Cardiac fibroblast (primary cell): ENCODE measurements around the gene PTMA.

ENCODE experiments used
- DNase-seq, 2 donors: peaks; one replicate each; pipeline versions ENCODE4 v3.0.0 to v3.0.0-alpha.2; 2010; ENCODE audit warnings: low read depth in 2 of 2
- H3K4me3 ChIP-seq, 2 donors: replicated peaks in 1 of 2; 1 replicate in 1 of 2; 2 replicates in 1 of 2; pipeline ENCODE4 v1.5.1; 2011; ENCODE audit warnings: low read depth in 2 of 2, low read length in 2 of 2, mild to moderate bottlenecking in 2 of 2, moderate library complexity in 1 of 2
- TF ChIP-seq, protein P1 (sequence below): IDR thresholded peaks from one replicate; pipeline ENCODE4 v1.5.1; 2011; ENCODE audit warnings: low read depth, mild to moderate bottlenecking, low read length, inconsistent platforms

The PTMA gene

DNA sequence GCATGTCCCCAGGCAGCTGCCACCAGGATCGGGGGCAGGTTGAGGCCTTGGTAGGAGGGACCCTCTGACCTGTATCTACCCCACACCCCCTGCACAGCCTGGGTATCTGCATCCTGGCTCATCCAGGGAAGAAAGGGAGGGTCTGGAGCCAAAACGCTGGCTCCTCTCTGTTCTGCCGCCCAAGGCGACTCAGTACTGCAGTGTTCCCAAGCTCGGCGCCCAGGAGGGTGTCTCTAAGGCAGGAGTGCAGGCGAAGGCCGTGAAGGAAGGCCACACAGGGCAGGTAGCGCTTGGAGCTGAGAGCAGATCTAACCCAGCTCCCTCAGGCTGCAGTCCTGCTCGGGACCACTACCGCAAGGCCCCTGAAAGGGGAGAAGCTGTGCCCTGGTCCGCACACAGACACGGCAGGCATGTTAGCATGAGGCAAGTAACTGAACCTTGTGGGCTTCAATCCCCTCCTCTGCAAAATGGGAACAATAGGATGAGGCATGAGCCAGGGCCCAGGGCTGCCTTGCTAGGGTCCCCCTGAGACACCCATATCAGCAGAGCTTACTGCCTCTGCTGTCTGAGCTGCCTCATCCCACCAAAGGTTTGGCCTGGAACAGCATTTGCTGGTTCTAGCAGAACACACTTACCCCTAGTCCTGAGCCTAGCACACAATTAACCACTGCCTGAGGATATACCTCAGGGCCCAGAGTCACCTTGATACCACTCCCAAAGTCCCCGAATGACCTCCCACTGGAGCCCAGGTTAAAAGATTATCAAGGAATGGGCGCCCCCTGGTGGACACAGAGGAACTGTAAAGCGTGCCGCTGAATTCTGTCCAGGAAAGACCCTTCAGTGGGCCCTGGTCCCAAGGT lies 6.5 kb downstream of the PTMA start:
- TF ChIP-seq, protein P1, sequence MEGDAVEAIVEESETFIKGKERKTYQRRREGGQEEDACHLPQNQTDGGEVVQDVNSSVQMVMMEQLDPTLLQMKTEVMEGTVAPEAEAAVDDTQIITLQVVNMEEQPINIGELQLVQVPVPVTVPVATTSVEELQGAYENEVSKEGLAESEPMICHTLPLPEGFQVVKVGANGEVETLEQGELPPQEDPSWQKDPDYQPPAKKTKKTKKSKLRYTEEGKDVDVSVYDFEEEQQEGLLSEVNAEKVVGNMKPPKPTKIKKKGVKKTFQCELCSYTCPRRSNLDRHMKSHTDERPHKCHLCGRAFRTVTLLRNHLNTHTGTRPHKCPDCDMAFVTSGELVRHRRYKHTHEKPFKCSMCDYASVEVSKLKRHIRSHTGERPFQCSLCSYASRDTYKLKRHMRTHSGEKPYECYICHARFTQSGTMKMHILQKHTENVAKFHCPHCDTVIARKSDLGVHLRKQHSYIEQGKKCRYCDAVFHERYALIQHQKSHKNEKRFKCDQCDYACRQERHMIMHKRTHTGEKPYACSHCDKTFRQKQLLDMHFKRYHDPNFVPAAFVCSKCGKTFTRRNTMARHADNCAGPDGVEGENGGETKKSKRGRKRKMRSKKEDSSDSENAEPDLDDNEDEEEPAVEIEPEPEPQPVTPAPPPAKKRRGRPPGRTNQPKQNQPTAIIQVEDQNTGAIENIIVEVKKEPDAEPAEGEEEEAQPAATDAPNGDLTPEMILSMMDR, result peak; percentile 62
- H3K4me3 ChIP-seq, result no peak overlapping the region
- peak; percentile 48 to 61 for DNase-seq

DNA sequence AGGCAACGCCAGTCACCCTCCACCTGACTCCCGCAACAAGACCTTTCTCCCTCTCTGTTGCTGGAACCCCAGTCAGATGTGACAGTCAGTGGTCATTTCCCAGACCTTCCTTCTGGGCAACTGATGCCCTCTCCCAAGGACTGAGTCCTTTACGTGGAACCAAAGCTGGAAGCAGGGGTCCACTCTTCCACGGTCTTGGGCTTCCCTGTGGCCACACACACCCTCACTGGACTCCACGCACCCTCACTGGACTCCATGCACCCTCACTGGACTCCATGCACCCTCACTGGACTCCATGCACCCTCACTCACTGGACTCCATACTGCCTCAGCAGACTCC lies 7.1 kb downstream of the PTMA start:
- H3K4me3 ChIP-seq, result no peak overlapping the region
- TF ChIP-seq, protein P1, result no peak
- DNase-seq, result no peak

DNA sequence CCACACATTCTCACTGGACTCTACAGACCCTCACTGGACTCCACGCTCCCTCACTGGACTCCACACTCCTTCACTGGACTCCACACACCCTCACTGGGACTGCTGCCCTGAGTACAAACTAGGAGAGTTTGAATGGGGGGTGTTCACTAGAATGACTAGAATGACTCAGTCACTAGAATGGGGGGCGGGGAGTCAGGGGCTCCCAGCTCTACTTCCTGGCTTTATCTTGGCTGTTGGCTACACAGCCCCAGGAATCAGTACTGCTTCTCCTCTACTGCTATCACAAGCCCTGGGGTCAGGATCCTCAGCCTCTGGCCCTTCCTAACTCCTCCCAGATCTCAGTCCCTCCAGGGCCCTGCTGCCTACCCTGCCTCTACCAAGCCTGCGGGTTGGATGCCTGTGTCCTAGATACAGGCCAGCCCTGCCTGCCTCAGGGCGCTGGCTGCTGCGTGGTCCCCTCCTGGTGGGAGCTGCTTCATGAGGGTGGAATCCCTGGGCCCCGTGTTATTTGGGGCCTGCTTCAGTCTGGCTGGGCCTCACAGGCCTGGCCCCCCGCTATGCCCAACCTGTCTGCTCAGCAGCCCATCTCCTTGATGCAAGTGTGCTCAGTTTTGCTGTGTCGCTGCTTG lies 7.8 kb downstream of the PTMA start:
- peak; percentile 52 to 54 for DNase-seq
- no peak overlapping the region for H3K4me3 ChIP-seq
- TF ChIP-seq, protein P1, result no peak

DNA sequence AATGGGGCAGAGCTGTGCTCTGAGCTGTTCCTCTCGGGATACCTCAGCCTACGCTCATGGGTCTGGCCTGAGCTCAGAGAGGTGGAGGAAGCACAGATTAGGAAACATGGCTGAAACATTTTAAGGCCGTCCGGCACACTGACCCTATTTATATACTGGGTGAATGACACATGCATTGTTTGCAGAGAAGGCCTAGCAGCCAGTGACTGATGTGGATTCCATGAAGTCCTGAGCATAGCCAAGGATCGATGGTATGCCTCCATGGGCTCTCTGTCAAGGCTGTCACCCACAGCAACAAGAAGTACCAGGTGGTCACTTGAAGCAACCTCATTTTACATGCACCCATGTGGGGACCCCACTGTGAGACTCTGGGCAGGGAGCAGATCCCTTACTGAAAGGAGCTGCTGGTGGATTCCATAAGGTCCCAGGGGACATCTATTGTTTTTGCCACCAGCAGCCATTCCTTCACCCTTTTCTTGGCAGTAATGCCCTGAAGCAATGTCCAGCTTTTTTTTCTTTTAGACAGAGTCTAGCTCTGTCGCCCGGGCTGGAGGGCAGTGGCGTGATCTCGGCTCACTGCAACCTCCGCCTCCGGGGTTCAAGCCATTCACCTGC lies 8.4 kb downstream of the PTMA start:
- DNase-seq, result peak; percentile 39 to 78
- TF ChIP-seq, protein P1, result no peak
- no peak overlapping the region for H3K4me3 ChIP-seq

DNA sequence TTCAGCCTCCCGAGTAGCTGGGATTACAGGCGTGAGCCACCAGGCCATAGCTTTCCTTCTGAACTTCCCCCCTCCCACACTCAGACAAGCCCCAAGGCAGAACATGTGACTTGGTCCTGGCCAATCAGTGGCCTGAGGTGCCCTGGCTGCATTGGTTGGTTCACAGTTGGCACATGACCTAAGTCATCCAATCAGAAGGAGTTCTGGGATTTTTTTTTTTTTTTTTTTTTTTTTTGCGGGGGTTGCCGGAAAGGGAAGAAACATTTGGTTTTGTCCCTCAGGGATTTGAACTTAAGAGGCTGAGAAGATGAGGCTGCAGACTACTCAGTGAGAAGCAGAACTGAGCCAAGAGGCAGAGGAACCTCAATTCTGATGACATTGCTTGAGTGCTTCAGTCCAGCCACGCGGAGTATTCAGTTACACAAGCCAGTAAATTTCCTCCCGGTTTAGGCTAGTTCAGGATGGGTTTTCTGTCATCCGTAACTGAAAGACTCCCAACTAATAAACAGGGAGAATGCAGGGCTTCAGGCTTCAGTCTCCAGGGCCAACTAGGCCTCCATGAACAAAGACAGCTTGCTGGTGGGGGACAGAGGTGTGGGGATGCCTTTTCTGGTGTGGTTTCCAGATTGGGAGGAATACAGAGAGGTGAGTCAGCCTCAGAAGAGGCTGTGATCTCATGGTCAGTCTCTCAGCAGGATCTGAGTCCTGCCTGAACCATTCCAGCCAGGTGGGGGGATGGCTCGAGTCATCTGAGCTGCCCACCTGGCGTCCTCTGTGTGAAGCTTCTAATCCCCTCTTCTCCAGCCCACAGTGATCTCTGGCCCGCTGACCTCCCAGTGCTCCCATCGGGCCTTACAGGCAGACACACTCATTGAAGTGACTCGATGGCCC lies 9.2 kb downstream of the PTMA start:
- TF ChIP-seq, protein P1, result no peak
- peak; percentile 25 to 93 for DNase-seq
- no peak overlapping the region for H3K4me3 ChIP-seq

DNA sequence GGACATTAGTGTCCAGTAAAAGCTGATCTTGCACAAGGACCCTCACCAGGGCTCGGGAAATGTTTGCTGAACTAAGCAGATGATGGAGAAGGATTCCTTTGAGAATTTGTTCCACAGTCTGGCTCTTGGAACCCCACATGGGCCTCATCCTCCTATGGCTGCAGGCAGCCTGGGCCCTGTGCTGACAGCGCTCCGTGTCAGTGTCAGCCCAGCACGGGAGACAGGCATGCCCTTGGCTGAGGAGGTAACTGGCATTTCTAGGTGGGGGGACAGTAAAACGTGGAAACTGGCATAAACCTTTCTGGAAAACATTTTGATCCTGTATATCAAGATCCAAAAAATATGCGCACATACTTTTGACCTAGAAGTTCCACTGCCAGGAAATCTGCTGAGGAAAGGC lies 10.5 kb downstream of the PTMA start:
- no peak overlapping the region for H3K4me3 ChIP-seq
- DNase-seq, result no peak
- TF ChIP-seq, protein P1, result no peak
